ENCODE results near the gene KIAA0825.
A peak's percentile ranks its signal among the peaks of the same experiment; 100 is the strongest.
"Not testable (repeated sequence)": the region's sequence is repeated elsewhere in the genome, so short reads cannot be mapped to it uniquely, and the experiment has no call there.

Gene KIAA0825

GRCh38 chr5:94157704-94158539 is 460.5 kb downstream of the KIAA0825 start:
- no peak for DNase-seq

- no peak for DNase-seq
Observed at GRCh38 chr5:94154672-94155071, 463.7 kb downstream of the KIAA0825 start.

GRCh38 chr5:94153736-94154450 is 464.5 kb downstream of the KIAA0825 start:
- DNase-seq = no peak

- DNase-seq = not testable (repeated sequence)
Observed at GRCh38 chr5:94143621-94144020, 474.8 kb downstream of the KIAA0825 start.

- DNase-seq = no peak
Observed at GRCh38 chr5:94140300-94140699, 478.1 kb downstream of the KIAA0825 start.

GRCh38 chr5:94130077-94130476 is 488.3 kb downstream of the KIAA0825 start:
- DNase-seq = no peak

GRCh38 chr5:94125107-94125506 is 493.3 kb downstream of the KIAA0825 start:
- no peak for DNase-seq

- DNase-seq = not testable (repeated sequence)
Observed at GRCh38 chr5:94116317-94116716, 502.1 kb downstream of the KIAA0825 start.

- DNase-seq = no peak
Observed at GRCh38 chr5:94113087-94113486, 505.3 kb downstream of the KIAA0825 start.

- DNase-seq = peak; percentile 62
Observed at GRCh38 chr5:94111209-94112004, 507.0 kb downstream of the KIAA0825 start.

GRCh38 chr5:94103514-94104245 is 514.7 kb downstream of the KIAA0825 start:
- no peak for DNase-seq
